Neutrophil (primary cell): ENCODE measurements around the gene COL15A1.
"Not testable (repeated sequence)": the region's sequence is repeated elsewhere in the genome, so short reads cannot be mapped to it uniquely, and the experiment has no call there.

ENCODE experiments used
- H3K27ac ChIP-seq: fragments of 200-600 bp; sonication (generic); 2 replicates; pipeline ENCODE4 v1.5.1; 2016; ENCODE audit warnings: mild to moderate bottlenecking, moderate library complexity
- H3K27me3 ChIP-seq: fragments of 200-600 bp; sonication (generic); 2 replicates; pipeline ENCODE4 v1.6.0; 2016; ENCODE audit warnings: mild to moderate bottlenecking
- H3K36me3 ChIP-seq: fragments of 200-600 bp; sonication (generic); 2 replicates; pipeline ENCODE4 v1.5.1; 2017
- H3K4me1 ChIP-seq, 2 experiments: fragments of 200-600 bp in 1 of 2; sonication (generic) in 1 of 2; 1 replicate in 1 of 2; 2 replicates in 1 of 2; pipeline versions ENCODE4 v1.5.1 to v1.6.1; 2013 to 2016; ENCODE audit warnings: low read depth in 1 of 2, low read length in 1 of 2, mild to moderate bottlenecking in 1 of 2, moderate library complexity in 1 of 2; ENCODE audit not compliant: control insufficient read depth in 1 of 2, insufficient read depth in 1 of 2
- H3K4me3 ChIP-seq, 2 experiments: fragments of 200-600 bp in 1 of 2; sonication (generic) in 1 of 2; 1 replicate in 1 of 2; 2 replicates in 1 of 2; pipeline ENCODE4 v1.5.1; 2013 to 2016; ENCODE audit warnings: low read depth in 1 of 2, low read length in 1 of 2, mild to moderate bottlenecking in 1 of 2, moderate library complexity in 1 of 2
- H3K9me3 ChIP-seq: fragments of 200-600 bp; sonication (generic); 2 replicates; pipeline ENCODE4 v1.5.1; 2016
- CTCF ChIP-seq: fragments of 200-600 bp; sonication (generic); IDR thresholded peaks from 2 replicates; pipeline ENCODE4 v1.5.1; 2016; ENCODE audit warnings: antibody characterized with exemption

Gene COL15A1

GRCh38 chr9:99004717-99005460, 61.2 kb downstream of the COL15A1 start:
- H3K4me1 ChIP-seq, result peaks cover 0 to 3% of the 10 kb centered on the region in 2 experiments
- peaks cover 2% of the 10 kb centered on the region for H3K9me3 ChIP-seq
- H3K4me3 ChIP-seq, result no peak overlapping the region
- H3K36me3 ChIP-seq, result no peaks in the 10 kb centered on the region
- no peak for TF ChIP-seq CTCF
- peaks cover 54% of the 10 kb centered on the region for H3K27me3 ChIP-seq
- H3K27ac ChIP-seq, result no peak overlapping the region

GRCh38 chr9:99005651-99006050, 61.9 kb downstream of the COL15A1 start:
- no peak for TF ChIP-seq CTCF
- Histone ChIP-seq H3K36me3 (no peaks in the 10 kb centered on the region), H3K27me3 (peaks cover 54% of the 10 kb centered on the region), H3K4me3 (no peak overlapping the region), H3K4me1 (no peaks in the 10 kb centered on the region), H3K9me3 (peaks cover 9% of the 10 kb centered on the region), H3K27ac (no peak overlapping the region)

DNA sequence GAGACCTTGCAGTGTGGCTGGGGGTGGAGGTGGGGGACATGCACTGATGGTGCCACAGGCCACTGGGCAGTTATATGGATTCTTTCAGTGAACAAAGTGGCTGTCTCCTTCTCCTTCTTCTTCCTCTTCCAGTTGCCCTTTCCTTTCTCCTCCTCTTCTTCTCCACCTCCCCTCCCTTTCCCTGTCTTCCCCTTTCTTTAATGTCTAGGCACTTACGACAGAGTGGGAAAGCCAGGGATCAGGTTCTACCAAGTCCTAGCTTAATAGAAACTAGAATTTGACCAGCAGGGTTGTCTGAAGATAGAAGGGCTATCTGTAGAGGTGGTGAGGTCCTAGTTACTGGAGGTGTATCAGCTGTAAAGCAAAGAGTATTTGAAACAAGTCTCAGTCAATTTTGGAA, 62.8 kb downstream of the COL15A1 start:
- Histone ChIP-seq H3K27me3 (peaks cover 54% of the 10 kb centered on the region), H3K4me3 (no peak overlapping the region), H3K4me1 (no peaks in the 10 kb centered on the region), H3K9me3 (peaks cover 15% of the 10 kb centered on the region), H3K36me3 (no peaks in the 10 kb centered on the region), H3K27ac (no peak overlapping the region)
- no peak for TF ChIP-seq CTCF

GRCh38 chr9:99006979-99007378, 63.3 kb downstream of the COL15A1 start:
- no peak for TF ChIP-seq CTCF
- Histone ChIP-seq H3K36me3 (no peaks in the 10 kb centered on the region), H3K4me3 (no peak overlapping the region), H3K27ac (no peak overlapping the region), H3K9me3 (peaks cover 15% of the 10 kb centered on the region), H3K4me1 (no peaks in the 10 kb centered on the region), H3K27me3 (peaks cover 51% of the 10 kb centered on the region)

DNA sequence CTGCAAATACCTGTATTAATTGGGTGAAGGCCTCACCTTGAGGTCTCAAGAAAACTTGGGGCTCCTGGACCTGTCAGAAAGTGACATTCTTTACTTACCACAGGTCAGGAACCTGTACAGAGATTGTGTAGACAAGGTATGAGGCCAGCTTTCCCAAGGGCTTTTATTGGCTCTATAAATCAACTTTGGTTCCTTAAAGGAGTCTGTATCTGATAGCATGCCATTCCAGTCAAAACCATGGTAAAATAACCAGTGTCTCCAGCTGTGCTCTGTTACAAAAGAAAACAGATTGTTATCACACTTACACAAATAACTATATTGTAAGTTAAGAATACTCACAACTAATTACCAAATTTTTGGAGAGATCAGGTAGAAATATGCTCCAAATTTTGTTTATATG, 64.5 kb downstream of the COL15A1 start:
- no peak overlapping the region for H3K4me3 ChIP-seq
- no peaks in the 10 kb centered on the region for H3K4me1 ChIP-seq
- TF ChIP-seq CTCF, result no peak
- H3K27ac ChIP-seq, result no peak overlapping the region
- peaks cover 15% of the 10 kb centered on the region for H3K9me3 ChIP-seq
- peaks cover 39% of the 10 kb centered on the region for H3K27me3 ChIP-seq
- H3K36me3 ChIP-seq, result no peaks in the 10 kb centered on the region

GRCh38 chr9:99010393-99010792, 66.7 kb downstream of the COL15A1 start:
- peaks cover 32% of the 10 kb centered on the region for H3K27me3 ChIP-seq
- H3K4me3 ChIP-seq, H3K4me1 ChIP-seq, H3K36me3 ChIP-seq, H3K27ac ChIP-seq: not testable (repeated sequence)
- H3K9me3 ChIP-seq, result peaks cover 15% of the 10 kb centered on the region
